Activated naive CD8-positive, alpha-beta T cell treated with anti-CD3 and anti-CD28 coated beads for 36 hours (primary cell): ENCODE results near the gene LRAT. TPM values are rescaled to one million over a fixed set of nuclear protein-coding genes. Genes with fewer than 3 reads are reported as not detected.
"Not testable (repeated sequence)": the region's sequence is repeated elsewhere in the genome, so short reads cannot be mapped to it uniquely, and the experiment has no call there.

Source experiments
- DNase-seq: peaks from one replicate; pipeline ENCODE4 v3.0.0; 2021
- H3K27ac Mint-ChIP-seq: one replicate; pipeline ENCODE4 v1.8.0; 2022; ENCODE audit warnings: mild to moderate bottlenecking, moderate library complexity, mixed read lengths
- H3K27me3 Mint-ChIP-seq: one replicate; pipeline ENCODE4 v1.8.0; 2022; ENCODE audit warnings: mild to moderate bottlenecking, mixed read lengths
- H3K36me3 Mint-ChIP-seq: one replicate; pipeline ENCODE4 v1.8.0; 2021; ENCODE audit warnings: mild to moderate bottlenecking, mixed read lengths
- H3K4me1 Mint-ChIP-seq: one replicate; pipeline ENCODE4 v1.8.0; 2021; ENCODE audit warnings: mixed read lengths
- H3K4me3 Mint-ChIP-seq: one replicate; pipeline ENCODE4 v1.8.0; 2022; ENCODE audit warnings: mild to moderate bottlenecking, moderate library complexity, mixed read lengths
- H3K9me3 Mint-ChIP-seq: one replicate; pipeline ENCODE4 v1.8.0; 2022; ENCODE audit warnings: mixed read lengths
- total RNA-seq, 2 experiments: library from RNA; stranded (reverse); gene quantifications; one replicate each; pipeline ENCODE4 v1.2.3, GENCODE V29; 2021

Gene LRAT
- under 1 TPM; 0.12 to 0.23 TPM for total RNA-seq

DNA sequence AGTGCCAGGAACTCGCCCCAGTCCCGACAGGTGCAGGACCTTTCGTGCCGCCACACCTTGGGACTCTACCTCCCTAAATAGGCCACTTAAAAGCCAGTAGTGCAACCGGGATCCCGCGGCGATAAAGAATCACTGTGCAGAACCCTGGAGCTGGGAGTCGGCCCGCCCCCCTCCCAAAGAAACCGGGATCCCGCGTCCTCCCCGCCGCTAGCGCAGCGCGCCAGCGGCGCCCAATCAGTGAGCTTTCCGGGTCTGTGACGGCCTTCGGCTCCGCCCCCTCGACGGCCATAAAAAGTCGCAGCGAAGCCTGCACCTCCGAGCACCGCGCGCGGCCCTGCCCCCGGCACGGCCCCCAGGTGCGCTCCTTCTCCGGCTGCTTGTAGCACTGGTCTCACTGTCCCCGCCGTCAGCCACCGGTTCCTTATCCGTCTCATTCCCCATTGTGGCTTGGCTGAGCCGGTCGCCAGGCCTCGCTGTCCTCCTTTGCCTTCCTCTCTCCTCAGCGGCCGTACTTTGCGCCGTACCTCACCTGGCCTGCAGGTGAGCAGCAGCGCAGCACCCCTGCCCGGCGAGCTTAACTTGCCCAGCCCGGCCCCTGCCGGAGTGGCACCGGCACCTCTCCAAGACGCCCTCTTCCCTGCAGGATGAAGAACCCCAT, at the start of gene LRAT:
Gene LRAT (plus strand): TSS at position 318 of the 658 bp plus-strand sequence. CDS start 327 bp downstream, at position 645.
- peak within 1 kb of the TSS; percentile 75 for H3K4me3 Mint-ChIP-seq
- H3K9me3 Mint-ChIP-seq, result no peaks in the 10 kb centered on the region
- DNase-seq, result peak; percentile 39
- H3K36me3 Mint-ChIP-seq, result no peaks in the 10 kb centered on the region
- no peak within 1 kb of the TSS for H3K27ac Mint-ChIP-seq
- peaks cover 86% of the 10 kb centered on the region for H3K27me3 Mint-ChIP-seq
- peaks cover 12% of the 10 kb centered on the region for H3K4me1 Mint-ChIP-seq

DNA sequence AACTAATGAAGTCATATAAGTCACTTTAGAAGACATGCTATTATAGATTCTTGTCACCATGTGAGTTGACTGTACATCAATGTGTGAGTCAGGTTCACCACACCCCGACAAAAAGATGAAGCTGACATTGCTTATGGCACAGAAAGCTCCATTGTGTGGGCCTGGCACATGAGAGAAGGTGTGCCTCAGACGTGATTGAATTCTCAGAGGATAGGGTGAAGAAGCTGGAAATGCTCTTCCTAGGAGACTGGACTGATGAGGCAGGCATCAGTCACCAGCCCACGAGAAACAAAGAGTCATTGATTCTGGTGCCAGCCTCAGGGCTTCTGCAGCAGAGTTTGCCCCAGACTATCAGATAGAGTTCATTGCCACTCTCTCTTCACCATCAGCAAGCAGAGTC, 35.9 kb upstream of the LRAT start:
- no peak overlapping the region for H3K4me3 Mint-ChIP-seq
- no peak overlapping the region for H3K27ac Mint-ChIP-seq
- H3K36me3 Mint-ChIP-seq, result no peaks in the 10 kb centered on the region
- DNase-seq, result no peak
- H3K27me3 Mint-ChIP-seq, result peaks cover 15% of the 10 kb centered on the region
- no peaks in the 10 kb centered on the region for H3K4me1 Mint-ChIP-seq
- H3K9me3 Mint-ChIP-seq, result peaks cover 3% of the 10 kb centered on the region

DNA sequence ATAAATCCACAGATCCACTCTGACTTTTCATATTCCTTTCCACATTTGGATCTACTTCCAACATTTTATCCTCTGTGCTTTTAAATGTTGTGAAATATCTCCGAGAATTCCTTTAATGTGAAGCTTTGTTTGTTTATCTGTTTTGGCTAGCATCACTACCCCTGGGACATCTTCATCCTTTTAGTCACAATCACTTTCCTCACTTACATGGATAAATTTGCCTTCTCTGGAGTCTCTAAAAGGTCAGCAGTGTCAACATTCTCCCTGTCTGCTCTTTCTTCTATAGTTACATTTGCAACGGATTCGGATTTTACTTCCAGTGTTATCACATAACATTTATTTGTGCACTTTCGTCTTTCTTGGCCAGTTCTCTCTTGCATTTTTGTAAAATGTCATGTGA, 34.2 kb upstream of the LRAT start:
- H3K27ac Mint-ChIP-seq, result no peak overlapping the region
- DNase-seq, result no peak

DNA sequence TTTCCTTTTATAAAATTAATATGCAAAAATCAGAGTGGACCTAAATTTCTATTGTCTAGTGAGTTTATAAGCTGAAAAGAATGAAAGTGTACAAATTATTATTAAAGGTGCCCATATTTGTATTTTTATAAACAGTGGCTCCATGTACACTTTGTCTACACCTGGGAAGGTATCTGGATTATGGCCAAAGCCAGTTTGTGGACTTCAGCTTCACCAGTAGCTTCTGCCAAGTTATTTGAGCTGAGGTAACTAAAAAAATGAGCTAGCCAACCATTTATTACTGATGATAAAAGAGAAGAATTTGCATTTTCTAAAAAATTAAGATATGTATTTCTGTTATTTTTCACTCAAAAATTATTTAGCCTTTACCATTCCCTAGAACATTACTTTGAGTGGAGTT, 32.3 kb upstream of the LRAT start:
- Mint-ChIP-seq H3K36me3 (no peaks in the 10 kb centered on the region), H3K27ac (no peak overlapping the region), H3K27me3 (peaks cover 20% of the 10 kb centered on the region), H3K9me3 (no peaks in the 10 kb centered on the region), H3K4me1 (no peaks in the 10 kb centered on the region), H3K4me3 (no peak overlapping the region)
- no peak for DNase-seq

More for the DNA sequence above, 34.2 kb upstream of the LRAT start:
- H3K4me3 Mint-ChIP-seq, result no peak overlapping the region
- peaks cover 3% of the 10 kb centered on the region for H3K9me3 Mint-ChIP-seq
- peaks cover 15% of the 10 kb centered on the region for H3K27me3 Mint-ChIP-seq
- no peaks in the 10 kb centered on the region for H3K4me1 Mint-ChIP-seq
- no peaks in the 10 kb centered on the region for H3K36me3 Mint-ChIP-seq

DNA sequence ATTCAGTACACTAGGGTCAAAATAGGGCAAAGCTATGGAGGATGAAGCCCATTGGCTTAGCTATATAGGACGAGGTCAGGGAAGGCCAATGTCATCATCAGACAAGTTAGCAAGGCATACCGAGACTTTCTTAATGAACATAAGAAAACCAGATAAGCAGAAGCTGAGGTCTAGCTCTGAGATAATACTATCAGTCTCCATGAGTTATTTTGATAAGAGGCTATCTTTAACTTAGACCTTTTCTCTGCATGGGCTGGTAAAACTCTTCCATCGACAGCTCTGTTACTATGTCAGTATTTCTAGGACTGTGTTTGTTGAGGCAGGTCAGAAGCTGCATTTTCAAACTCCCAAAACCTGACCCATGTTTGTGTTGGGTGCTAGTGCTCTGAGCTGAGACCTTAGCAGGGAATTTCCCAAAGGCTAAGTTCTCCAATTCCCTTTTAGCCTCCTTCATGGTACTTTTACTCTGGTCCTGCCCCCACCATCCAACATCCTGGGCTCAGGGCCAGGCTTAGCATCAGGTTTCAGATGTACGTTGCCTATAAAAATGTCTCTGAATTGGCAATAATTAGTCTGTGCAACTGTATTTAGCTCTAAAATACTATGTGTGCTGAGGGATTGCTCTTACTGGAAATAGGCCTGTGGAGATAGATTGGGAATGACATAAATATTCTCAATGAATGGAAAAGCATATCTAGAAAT, 29.3 kb upstream of the LRAT start:
- Mint-ChIP-seq H3K36me3 (no peaks in the 10 kb centered on the region), H3K4me3 (no peak overlapping the region), H3K9me3 (no peaks in the 10 kb centered on the region), H3K27me3 (peaks cover 22% of the 10 kb centered on the region), H3K27ac (no peak overlapping the region), H3K4me1 (no peaks in the 10 kb centered on the region)
- DNase-seq, result no peak

DNA sequence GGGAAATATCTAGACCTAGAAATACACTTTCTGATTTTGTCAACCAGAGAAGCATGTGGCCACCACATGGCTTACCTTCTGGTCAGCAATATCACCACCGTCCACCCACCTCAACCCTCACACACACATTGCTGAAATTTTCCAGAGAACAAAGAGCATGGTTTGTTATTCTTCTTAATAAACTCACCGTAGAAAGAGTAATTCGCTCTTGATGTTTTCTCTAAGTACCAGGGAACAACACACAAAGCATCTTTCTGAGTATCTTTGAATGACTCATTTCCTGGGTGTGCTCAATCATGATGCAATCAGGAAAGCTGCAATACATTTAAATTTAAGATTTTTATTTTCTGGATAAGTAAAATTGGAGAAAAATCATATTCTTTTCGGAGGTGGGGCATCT, 24.7 kb upstream of the LRAT start:
- Mint-ChIP-seq H3K36me3 (no peaks in the 10 kb centered on the region), H3K9me3 (no peaks in the 10 kb centered on the region), H3K4me3 (no peak overlapping the region), H3K27ac (no peak overlapping the region), H3K4me1 (no peaks in the 10 kb centered on the region), H3K27me3 (peaks cover 21% of the 10 kb centered on the region)
- DNase-seq, result no peak

DNA sequence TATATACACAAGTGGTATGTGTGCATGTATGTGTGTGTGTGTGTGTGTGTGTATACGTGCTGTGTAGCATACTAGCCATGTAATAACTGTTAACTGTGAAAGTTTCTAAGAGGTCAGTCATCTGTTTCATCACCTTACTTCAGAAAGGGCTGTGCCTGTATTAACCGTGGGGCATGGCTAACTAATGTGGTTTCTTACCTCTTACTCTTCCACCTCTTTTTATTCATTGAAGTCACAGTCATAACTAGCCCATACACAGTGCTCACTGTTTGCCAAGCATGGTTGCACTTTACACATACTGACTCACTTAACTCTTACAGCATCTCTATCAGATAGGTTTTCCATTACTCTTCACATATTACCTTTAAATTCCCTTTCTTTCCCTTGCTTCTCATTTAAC, 23.7 kb upstream of the LRAT start:
- Mint-ChIP-seq H3K27ac (no peak overlapping the region), H3K4me3 (no peak overlapping the region)

DNA sequence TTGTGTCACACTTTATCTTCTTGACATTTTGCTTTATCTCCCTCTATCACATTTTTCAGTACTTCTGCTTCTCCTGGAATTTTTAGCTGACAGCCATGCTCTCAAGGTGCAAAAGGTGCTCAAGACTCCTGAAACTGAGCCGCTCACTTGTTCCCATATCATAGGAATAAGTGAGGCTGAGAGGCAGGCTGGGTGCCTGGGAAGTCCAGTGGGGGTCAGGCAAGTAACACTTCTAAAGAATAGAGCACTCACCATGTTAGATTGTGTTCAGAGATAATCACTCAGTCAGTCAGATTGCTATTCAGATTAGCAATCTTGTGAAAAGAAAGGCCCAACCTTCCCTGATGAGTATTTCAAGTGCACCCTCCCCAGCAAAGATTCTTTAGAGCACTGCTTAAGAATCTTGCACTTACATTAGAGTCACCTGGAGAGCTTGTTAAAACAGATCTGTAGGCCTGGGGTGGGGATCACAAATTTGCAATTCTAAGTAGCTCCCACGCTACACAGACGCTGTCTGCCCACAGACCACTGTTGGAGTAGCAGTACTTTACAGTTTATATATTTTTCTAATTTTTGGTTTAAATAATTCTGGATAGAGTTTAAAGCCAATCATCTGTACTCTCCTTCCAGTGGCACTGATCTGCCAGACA, 23.1 kb upstream of the LRAT start:
- Mint-ChIP-seq H3K27me3 (peaks cover 32% of the 10 kb centered on the region), H3K9me3 (no peaks in the 10 kb centered on the region), H3K4me3 (no peak overlapping the region), H3K4me1 (no peaks in the 10 kb centered on the region), H3K36me3 (no peaks in the 10 kb centered on the region), H3K27ac (no peak overlapping the region)
- no peak for DNase-seq

More for the DNA sequence above, 23.7 kb upstream of the LRAT start:
- DNase-seq, result no peak
- H3K4me1 Mint-ChIP-seq, result no peaks in the 10 kb centered on the region
- H3K9me3 Mint-ChIP-seq, result no peaks in the 10 kb centered on the region
- no peaks in the 10 kb centered on the region for H3K36me3 Mint-ChIP-seq
- H3K27me3 Mint-ChIP-seq, result peaks cover 27% of the 10 kb centered on the region

DNA sequence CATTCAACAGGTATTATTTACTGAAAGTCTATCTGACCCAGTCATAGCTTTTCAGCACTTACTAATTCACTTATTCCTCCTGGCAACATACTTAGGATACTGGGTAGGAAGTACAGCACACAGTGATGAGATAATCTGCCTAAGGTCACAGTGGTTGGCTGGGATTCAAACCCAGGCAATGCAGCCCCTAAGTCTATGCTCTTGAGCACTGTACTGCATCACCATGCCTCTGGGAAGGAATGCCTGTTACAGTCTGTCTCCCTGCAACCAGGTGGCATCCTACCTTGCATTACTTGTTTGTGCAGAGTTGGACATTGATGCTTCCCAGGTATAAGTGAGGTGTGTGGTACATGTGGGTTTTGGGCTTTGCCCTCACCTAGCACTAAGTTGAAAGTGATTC, 21.5 kb upstream of the LRAT start:
- H3K27ac Mint-ChIP-seq, result no peak overlapping the region
- no peaks in the 10 kb centered on the region for H3K36me3 Mint-ChIP-seq

DNA sequence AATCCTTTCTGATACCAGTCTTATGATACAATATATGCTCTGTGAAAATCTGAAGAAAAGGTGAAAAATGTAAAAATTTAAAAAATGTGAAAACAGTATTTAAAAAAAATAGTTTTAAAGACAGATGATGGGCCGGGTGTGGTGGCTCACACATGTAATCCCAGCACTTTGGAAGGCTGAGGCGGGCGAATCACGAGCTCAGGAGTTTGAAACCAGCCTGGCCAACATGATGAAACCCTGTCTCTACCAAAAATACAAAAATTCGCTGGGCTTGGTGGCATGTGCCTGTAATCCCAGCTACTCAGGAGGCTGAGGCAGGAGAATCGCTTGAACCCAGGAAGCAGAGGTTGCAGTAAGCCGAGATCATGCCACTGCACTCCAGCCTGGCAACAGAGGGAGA, 20.2 kb upstream of the LRAT start:
- H3K27me3 Mint-ChIP-seq, result peaks cover 25% of the 10 kb centered on the region
- H3K36me3 Mint-ChIP-seq, result not testable (repeated sequence)

More for the DNA sequence above, 21.5 kb upstream of the LRAT start:
- H3K9me3 Mint-ChIP-seq, result no peaks in the 10 kb centered on the region
- no peak overlapping the region for H3K4me3 Mint-ChIP-seq
- no peaks in the 10 kb centered on the region for H3K4me1 Mint-ChIP-seq
- H3K27me3 Mint-ChIP-seq, result peaks cover 30% of the 10 kb centered on the region
- no peak for DNase-seq

DNA sequence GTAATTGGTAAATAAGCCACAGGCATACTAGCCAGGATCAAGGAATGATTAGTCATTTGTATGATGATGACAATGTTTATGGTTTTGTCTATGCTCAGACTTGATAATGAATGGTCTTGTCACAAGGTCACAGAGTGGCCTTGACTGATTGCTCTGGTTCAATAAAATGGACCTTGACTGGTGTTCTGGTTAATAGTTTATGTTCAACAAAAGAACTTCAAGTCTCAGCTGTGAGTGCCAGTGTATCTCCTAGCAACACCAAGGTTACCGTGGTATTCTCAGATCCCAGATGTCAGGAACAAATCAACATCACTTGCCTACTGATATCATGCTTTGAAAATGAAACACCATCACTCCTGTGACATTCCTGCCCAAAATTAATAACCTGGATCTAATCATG, 16.3 kb upstream of the LRAT start:
- H3K9me3 Mint-ChIP-seq, result no peaks in the 10 kb centered on the region
- H3K36me3 Mint-ChIP-seq, result no peaks in the 10 kb centered on the region
- H3K27me3 Mint-ChIP-seq, result peaks cover 15% of the 10 kb centered on the region
- H3K4me3 Mint-ChIP-seq, result no peak overlapping the region
- no peak for DNase-seq
- no peaks in the 10 kb centered on the region for H3K4me1 Mint-ChIP-seq
- no peak overlapping the region for H3K27ac Mint-ChIP-seq

More for the DNA sequence above, 20.2 kb upstream of the LRAT start:
- H3K9me3 Mint-ChIP-seq, H3K4me3 Mint-ChIP-seq, H3K27ac Mint-ChIP-seq, DNase-seq, H3K4me1 Mint-ChIP-seq: not testable (repeated sequence)

DNA sequence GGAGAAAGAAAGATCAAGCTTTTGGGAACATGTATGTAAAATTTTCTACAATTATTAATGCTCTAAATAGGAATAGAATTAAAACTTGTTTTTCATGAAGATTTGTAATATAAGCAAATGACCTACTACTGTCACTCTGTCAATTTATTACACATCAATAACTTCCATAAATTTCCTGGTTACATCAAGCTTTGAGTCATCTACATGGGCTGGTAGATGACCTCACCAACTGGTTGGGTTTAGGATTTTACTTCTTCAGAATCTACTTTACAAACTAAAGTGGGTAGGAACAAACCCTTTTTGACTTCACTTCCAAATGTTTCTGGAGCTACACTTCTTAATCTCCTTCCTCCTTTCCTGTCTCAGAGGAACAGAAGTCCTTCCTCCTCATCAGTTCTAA, 12.0 kb upstream of the LRAT start:
- Mint-ChIP-seq H3K4me1 (no peaks in the 10 kb centered on the region), H3K27ac (no peak overlapping the region), H3K9me3 (no peaks in the 10 kb centered on the region), H3K27me3 (peaks cover 7% of the 10 kb centered on the region), H3K36me3 (no peaks in the 10 kb centered on the region), H3K4me3 (no peak overlapping the region)
- DNase-seq, result no peak

DNA sequence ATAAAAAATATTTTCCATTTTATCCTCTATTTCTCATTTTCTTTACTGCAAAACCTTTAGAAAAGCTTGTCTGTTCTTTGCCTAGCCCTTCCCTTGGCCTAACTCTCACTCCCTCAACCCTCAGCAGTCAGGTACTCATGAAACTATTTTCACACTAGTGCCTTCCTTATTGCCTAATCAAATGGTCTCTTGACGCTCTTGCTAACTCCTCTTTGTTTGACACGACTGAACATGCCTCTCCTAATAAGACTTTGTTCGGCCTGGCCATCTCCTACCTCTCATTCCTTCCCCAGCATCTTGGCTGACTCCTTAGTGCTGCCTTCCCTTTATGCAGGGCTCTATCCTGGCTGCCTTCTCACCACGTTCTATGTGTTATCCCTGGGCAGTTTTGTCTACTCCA, 11.1 kb upstream of the LRAT start:
- no peaks in the 10 kb centered on the region for H3K4me1 Mint-ChIP-seq
- H3K27me3 Mint-ChIP-seq, result peaks cover 13% of the 10 kb centered on the region
- no peak overlapping the region for H3K27ac Mint-ChIP-seq
- no peaks in the 10 kb centered on the region for H3K36me3 Mint-ChIP-seq
- no peaks in the 10 kb centered on the region for H3K9me3 Mint-ChIP-seq
- no peak for DNase-seq
- H3K4me3 Mint-ChIP-seq, result no peak overlapping the region

DNA sequence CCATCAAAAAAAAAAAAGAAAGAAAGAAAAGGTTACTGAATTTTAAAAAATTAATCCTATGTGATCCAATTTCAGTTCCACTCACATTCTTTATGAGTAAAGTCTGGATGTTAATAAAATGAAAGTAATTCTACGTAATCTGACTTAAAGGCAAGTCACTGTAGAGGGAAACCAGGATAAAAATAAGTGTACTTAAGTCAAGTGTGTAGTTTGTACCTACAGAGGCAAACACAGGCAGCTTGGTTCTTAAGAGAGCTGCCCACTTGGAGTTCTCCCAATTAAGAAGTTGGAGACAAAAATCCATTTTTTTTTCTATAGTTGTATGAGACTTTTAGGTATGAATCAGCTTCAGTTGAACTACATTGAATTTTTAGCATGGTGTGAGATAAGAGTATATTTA, 7.0 kb upstream of the LRAT start:
- Mint-ChIP-seq H3K27ac (no peak overlapping the region), H3K36me3 (no peaks in the 10 kb centered on the region), H3K4me1 (peaks cover under 1% of the 10 kb centered on the region), H3K27me3 (peaks cover 35% of the 10 kb centered on the region), H3K4me3 (no peak overlapping the region), H3K9me3 (no peaks in the 10 kb centered on the region)
- DNase-seq, result no peak

DNA sequence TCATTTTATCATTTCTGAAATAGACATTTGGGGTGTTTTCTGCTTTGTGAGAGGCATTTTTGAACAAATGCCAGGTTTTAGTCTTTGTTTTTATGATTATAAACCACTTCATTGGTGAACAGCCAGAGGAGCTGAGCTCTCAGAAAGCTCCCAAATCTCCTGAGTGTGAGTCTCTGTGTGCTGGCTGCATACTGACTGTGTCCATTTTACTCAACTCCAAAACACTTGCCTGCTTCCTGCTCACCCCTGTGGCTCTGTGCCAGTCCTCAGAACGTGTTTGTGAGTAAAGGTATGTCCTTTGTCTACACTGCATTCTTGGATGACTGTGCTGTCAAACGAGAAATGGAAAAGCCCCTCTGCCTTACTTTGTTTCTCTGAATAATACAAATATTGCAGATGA, 5.4 kb upstream of the LRAT start:
- H3K4me1 Mint-ChIP-seq, result peaks cover 7% of the 10 kb centered on the region
- no peak for DNase-seq
- H3K27ac Mint-ChIP-seq, result no peak overlapping the region
- no peaks in the 10 kb centered on the region for H3K36me3 Mint-ChIP-seq
- no peak overlapping the region for H3K4me3 Mint-ChIP-seq
- H3K27me3 Mint-ChIP-seq, result peaks cover 46% of the 10 kb centered on the region
- H3K9me3 Mint-ChIP-seq, result no peaks in the 10 kb centered on the region
